GM23338 (cell line): ENCODE data around the gene GPR152. TPM values are rescaled to one million over a fixed set of nuclear protein-coding genes. Genes with fewer than 3 reads are reported as not detected.

Source experiments
- ATAC-seq: fragments of 200-7000 bp; cut with Tn5 transposase; 3 replicates; pipeline ENCODE4 v1.9.1; 2020
- DNase-seq: peaks from one replicate; pipeline ENCODE4 v3.0.0-alpha.2; 2015; ENCODE audit warnings: low spot score
- H2AFZ ChIP-seq: fragments of 200-600 bp; sonication (generic); 2 replicates; pipeline ENCODE4 v1.8.0; 2016; ENCODE audit warnings: antibody characterized with exemption, mild to moderate bottlenecking, moderate library complexity
- H3F3A ChIP-seq: fragments of 200-600 bp; sonication (generic); replicated peaks from 2 replicates; pipeline ENCODE4 v1.8.0; 2017; ENCODE audit warnings: antibody characterized with exemption, mixed run types, low read depth
- H3K27ac ChIP-seq: fragments of 200-600 bp; sonication (generic); 2 replicates; pipeline ENCODE4 v1.6.1; 2016; ENCODE audit warnings: low read depth
- H3K27me3 ChIP-seq: fragments of 200-600 bp; sonication (generic); 2 replicates; pipeline ENCODE4 v1.8.0; 2016; ENCODE audit warnings: mild to moderate bottlenecking, mixed run types, moderate library complexity; ENCODE audit not compliant: insufficient read depth
- H3K36me3 ChIP-seq: fragments of 200-600 bp; sonication (generic); 2 replicates; pipeline ENCODE4 v1.8.0; 2016; ENCODE audit warnings: mild to moderate bottlenecking; ENCODE audit not compliant: insufficient read depth
- H3K4me1 ChIP-seq: fragments of 200-600 bp; sonication (generic); 2 replicates; pipeline ENCODE4 v1.8.0; 2016; ENCODE audit warnings: mild to moderate bottlenecking, moderate library complexity; ENCODE audit not compliant: insufficient read depth
- H3K4me2 ChIP-seq: fragments of 200-600 bp; sonication (generic); 2 replicates; pipeline ENCODE4 v1.7.1; 2017; ENCODE audit warnings: mixed run types
- H3K4me3 ChIP-seq: fragments of 200-600 bp; sonication (generic); 2 replicates; pipeline ENCODE4 v1.6.1; 2016; ENCODE audit warnings: mixed run types
- H3K79me2 ChIP-seq: fragments of 200-600 bp; sonication (generic); replicated peaks from 2 replicates; pipeline ENCODE4 v1.8.0; 2017; ENCODE audit warnings: mild to moderate bottlenecking; ENCODE audit not compliant: insufficient read depth
- H3K9me2 ChIP-seq: fragments of 200-600 bp; sonication (generic); 2 replicates; pipeline ENCODE4 v1.8.0; 2017; ENCODE audit not compliant: insufficient read depth
- H4K20me1 ChIP-seq: fragments of 200-600 bp; sonication (generic); replicated peaks from 2 replicates; pipeline ENCODE4 v1.8.0; 2017; ENCODE audit warnings: mild to moderate bottlenecking; ENCODE audit not compliant: insufficient read depth
- H3K27ac Mint-ChIP-seq: 2 replicates; pipeline ENCODE4 v1.8.0; 2020; ENCODE audit warnings: inconsistent platforms, mild to moderate bottlenecking, moderate library complexity, mixed read lengths
- H3K27me3 Mint-ChIP-seq: 3 replicates; pipeline ENCODE4 v1.8.0; 2022; ENCODE audit warnings: low read depth, mild to moderate bottlenecking, moderate library complexity, mixed read lengths, inconsistent platforms; ENCODE audit not compliant: insufficient read depth, poor library complexity
- H3K36me3 Mint-ChIP-seq: 3 replicates; pipeline ENCODE4 v1.8.0; 2021; ENCODE audit warnings: low read depth, mild to moderate bottlenecking, inconsistent platforms, moderate library complexity, mixed read lengths
- H3K4me1 Mint-ChIP-seq: 3 replicates; pipeline ENCODE4 v1.8.0; 2020; ENCODE audit warnings: mild to moderate bottlenecking, inconsistent platforms, mixed read lengths
- H3K4me3 Mint-ChIP-seq: 3 replicates; pipeline ENCODE4 v1.8.0; 2021; ENCODE audit warnings: moderate library complexity, mild to moderate bottlenecking, inconsistent platforms, mixed read lengths
- H3K9me3 Mint-ChIP-seq: 3 replicates; pipeline ENCODE4 v1.8.0; 2020; ENCODE audit warnings: moderate library complexity, mild to moderate bottlenecking, inconsistent platforms, mixed read lengths
- CTCF ChIP-seq, 2 experiments: fragments of 200-600 bp in 1 of 2; sonication (generic) in 1 of 2; conservative IDR thresholded peaks; 2 replicates each; pipeline versions ENCODE4 v1.5.1 to v1.6.1; 2016 to 2017; ENCODE audit warnings: antibody characterized with exemption in 2 of 2, low read depth in 2 of 2, mild to moderate bottlenecking in 2 of 2, moderate library complexity in 1 of 2
- ETS1 ChIP-seq: IDR thresholded peaks from 2 replicates; pipeline ENCODE4 v1.6.1; 2016; ENCODE audit warnings: antibody characterized with exemption
- EZH2 ChIP-seq: fragments of 200-600 bp; sonication (generic); IDR thresholded peaks from one replicate; pipeline ENCODE4 v1.8.0; 2017; ENCODE audit warnings: antibody characterized with exemption, mild to moderate bottlenecking, low read depth; ENCODE audit not compliant: unreplicated experiment
- EZH2phosphoT487 ChIP-seq: fragments of 200-600 bp; sonication (generic); IDR thresholded peaks from one replicate; pipeline ENCODE4 v1.8.1; 2018; ENCODE audit warnings: antibody characterized with exemption; ENCODE audit not compliant: unreplicated experiment
- NANOG ChIP-seq: IDR thresholded peaks from 2 replicates; pipeline ENCODE4 v1.6.1; 2016; ENCODE audit warnings: antibody characterized with exemption, borderline replicate concordance
- REST ChIP-seq: IDR thresholded peaks from one replicate; pipeline ENCODE4 v1.6.1; 2018; ENCODE audit warnings: antibody characterized with exemption; ENCODE audit not compliant: unreplicated experiment
- STAT1 ChIP-seq: IDR thresholded peaks from one replicate; pipeline ENCODE4 v1.6.1; 2016; ENCODE audit warnings: antibody characterized with exemption; ENCODE audit not compliant: unreplicated experiment
- ZNF114 ChIP-seq: fragments of 250-450 bp; sonication (Bioruptor Pico); IDR thresholded peaks from 2 replicates; pipeline ENCODE4 v1.5.0; 2020; ENCODE audit warnings: mild to moderate bottlenecking, moderate library complexity
- ZNF462 ChIP-seq: fragments of 250-450 bp; sonication (Bioruptor Pico); IDR thresholded peaks from 2 replicates; pipeline ENCODE4 v1.5.0; 2020; ENCODE audit warnings: mild to moderate bottlenecking, moderate library complexity
- polyA plus RNA-seq: library from polyadenylated mRNA; unstranded; fragments of >200 nt; fragmentation: Nextera tagmentation; extraction: Ambion mirVana; gene quantifications from 2 replicates; pipeline ENCODE4 v1.2.1, GENCODE V29; 2016
- total RNA-seq: library from RNA; depleted of rRNA; stranded (reverse); fragments of >200 nt; shearing (Covaris generic); gene quantifications from 2 replicates; pipeline ENCODE4 v1.2.3, GENCODE V29; 2014

Gene GPR152
- total and polyA plus RNA-seq, 2 experiments from 2014 or later: not detected

GRCh38 chr11:67433536-67434394, 18.8 kb downstream of the GPR152 start (continued):
- no peak for TF ChIP-seq ZNF462 (CRISPR knock-in tag)
- TF ChIP-seq ETS1: no peak

- no peak overlapping the region for H3K27ac Mint-ChIP-seq
- Histone ChIP-seq H3K27me3 (no peaks in the 10 kb centered on the region), H3K36me3 (0 out of 2 replicates have a peak, but pooled peaks cover 1% of the 10 kb centered on the region), H4K20me1 (no peaks in the 10 kb centered on the region), H3K27ac (no peak overlapping the region), H3K79me2 (peaks cover 11% of the 10 kb centered on the region), H3K9me2 (no peaks in the 10 kb centered on the region), H2AFZ (no peak overlapping the region), H3K4me2 (no peak overlapping the region), H3K4me1 (peaks cover 12% of the 10 kb centered on the region), H3K4me3 (no peak overlapping the region), H3F3A (peaks cover 6% of the 10 kb centered on the region; the same call in 1 of the 2 replicates)
- H3K27me3 Mint-ChIP-seq: peaks cover 11% of the 10 kb centered on the region
- ATAC-seq (no peak), DNase-seq (no peak)
- peaks cover 22% of the 10 kb centered on the region for H3K36me3 Mint-ChIP-seq
- H3K9me3 Mint-ChIP-seq: no peaks in the 10 kb centered on the region; the same call in 2 of the 3 replicates
- H3K4me3 Mint-ChIP-seq: no peak overlapping the region
- peaks cover 15% of the 10 kb centered on the region for H3K4me1 Mint-ChIP-seq
- no peak for TF ChIP-seq STAT1
- TF ChIP-seq NANOG: no peak
- TF ChIP-seq EZH2phosphoT487: no peak
- no peak for TF ChIP-seq CTCF (conservative IDR thresholded peaks at IDR 0.05; ENCODE audit: low read depth in 2 of 2)
- TF ChIP-seq REST: no peak
- no peak for TF ChIP-seq ZNF114 (CRISPR knock-in tag)
- TF ChIP-seq EZH2: no peak
Measured at GRCh38 chr11:67432655-67433349, 19.7 kb downstream of the GPR152 start.
